HCT116 (cell line): ENCODE data around the gene TEX22. TPM values are rescaled to one million over a fixed set of nuclear protein-coding genes. Genes with fewer than 3 reads are reported as not detected.

Experiments
- ATAC-seq: fragments of 200-7000 bp; cut with Tn5 transposase; 2 replicates; pipeline ENCODE4 v1.9.1; 2020; ENCODE audit warnings: mild to moderate bottlenecking, moderate library complexity
- BruUV-seq: library from RNA; stranded (reverse); fragments of 400-500 nt; replicated peaks from 2 replicates; lab custom pipeline; 2021; lab: Mats Ljungman, UMichigan
- CTCF ChIA-PET: fragments of 300-600 bp; sonication (Branson Sonifier 250); formaldehyde crosslinking; loops from one replicate; lab custom pipeline; 2021; ENCODE audit warnings: antibody characterized with exemption; lab: Charles Lee
- POLR2A ChIA-PET: fragments of 300-600, 350-600 bp; sonication (Branson Sonifier 250); formaldehyde crosslinking; loops from one replicate; lab custom pipeline; 2021; ENCODE audit warnings: antibody characterized with exemption; lab: Charles Lee
- RAD21 ChIA-PET, 2 experiments: fragments of 300-600 bp; sonication (Branson Sonifier 250); formaldehyde crosslinking; loops; one replicate each; lab custom pipeline; 2023; ENCODE audit warnings: low total read pairs in 2 of 2; ENCODE audit not compliant: uncharacterized antibody in 2 of 2, unreplicated experiment in 2 of 2, low non-redundant PET in 1 of 2; lab: Charles Lee
- DNase-seq: peaks from one replicate; pipeline ENCODE4 v3.0.0-alpha.2; 2010; ENCODE audit warnings: low read depth, low spot score
- H2AFZ ChIP-seq: fragments of 200-600 bp; shearing (Covaris generic), sonication (generic); 2 replicates; pipeline ENCODE4 v1.6.1; 2017; ENCODE audit warnings: low read depth, mixed run types, mixed read lengths, antibody characterized with exemption, low read length; ENCODE audit not compliant: poor library complexity, severe bottlenecking
- H3K27ac ChIP-seq: 2 replicates; pipeline ENCODE4 v1.5.1; 2012; ENCODE audit warnings: low read depth, low read length
- H3K27me3 ChIP-seq: fragments of 200-600 bp; sonication (generic); 2 replicates; pipeline ENCODE4 v1.6.1; 2016; ENCODE audit warnings: mixed run types, low read length, mixed read lengths; ENCODE audit not compliant: insufficient read depth
- H3K36me3 ChIP-seq, 2 experiments: fragments of 200-500 bp in 1 of 2; fragments of 200-600 bp in 1 of 2; sonication (Bioruptor generic) in 1 of 2; sonication (generic) in 1 of 2; 2 replicates each; pipeline versions ENCODE4 v1.5.1 to v1.6.1; 2014 to 2016; ENCODE audit warnings: low read length in 2 of 2, inconsistent platforms in 1 of 2, mixed read lengths in 1 of 2, mixed run types in 1 of 2; ENCODE audit not compliant: insufficient read depth in 2 of 2, control insufficient read depth in 1 of 2
- H3K4me1 ChIP-seq, 2 experiments: fragments of 200-600 bp in 1 of 2; sonication (generic) in 1 of 2; 2 replicates each; pipeline versions ENCODE4 v1.5.1 to v1.6.1; 2012 to 2017; ENCODE audit warnings: low read length in 2 of 2, inconsistent platforms in 1 of 2, mild to moderate bottlenecking in 1 of 2, mixed read lengths in 1 of 2, mixed run types in 1 of 2, moderate library complexity in 1 of 2; ENCODE audit not compliant: insufficient read depth in 2 of 2, control insufficient read depth in 1 of 2
- H3K4me2 ChIP-seq: fragments of 200-600 bp; sonication (generic); 2 replicates; pipeline ENCODE4 v1.6.1; 2017; ENCODE audit warnings: mixed run types, low read length, mixed read lengths
- H3K4me3 ChIP-seq, 2 experiments: fragments of 200-600 bp in 1 of 2; sonication (generic) in 1 of 2; replicated peaks in 1 of 2; 2 replicates each; pipeline ENCODE4 v1.5.1; 2011 to 2016; ENCODE audit warnings: low read length in 2 of 2, control low read depth in 1 of 2, low read depth in 1 of 2, mild to moderate bottlenecking in 1 of 2, mixed read lengths in 1 of 2, mixed run types in 1 of 2
- H3K79me2 ChIP-seq: fragments of 200-600 bp; sonication (generic); 2 replicates; pipeline ENCODE4 v1.6.1; 2017; ENCODE audit warnings: mild to moderate bottlenecking, mixed run types, low read length, moderate library complexity, mixed read lengths; ENCODE audit not compliant: insufficient read depth
- H3K9ac ChIP-seq: fragments of 200-600 bp; sonication (generic); 2 replicates; pipeline ENCODE4 v1.6.1; 2016; ENCODE audit warnings: low read length, mixed read lengths
- H3K9me2 ChIP-seq: fragments of 200-600 bp; sonication (generic), shearing (Covaris generic); 2 replicates; pipeline ENCODE4 v1.6.1; 2017; ENCODE audit warnings: mixed run types, mild to moderate bottlenecking, moderate library complexity; ENCODE audit not compliant: insufficient read depth
- H3K9me3 ChIP-seq, 2 experiments: fragments of 200-500 bp in 1 of 2; fragments of 200-600 bp in 1 of 2; sonication (Bioruptor generic) in 1 of 2; sonication (generic) in 1 of 2; 2 replicates each; pipeline ENCODE4 v1.6.1; 2014 to 2017; ENCODE audit warnings: low read length in 2 of 2, mixed read lengths in 2 of 2, inconsistent platforms in 1 of 2, low read depth in 1 of 2, mild to moderate bottlenecking in 1 of 2, mixed run types in 1 of 2, moderate library complexity in 1 of 2; ENCODE audit not compliant: control insufficient read depth in 1 of 2, insufficient read depth in 1 of 2
- H4K20me1 ChIP-seq: fragments of 200-600 bp; sonication (generic), shearing (Covaris generic); 2 replicates; pipeline ENCODE4 v1.6.1; 2017; ENCODE audit warnings: mixed run types, mild to moderate bottlenecking, moderate library complexity; ENCODE audit not compliant: insufficient read depth
- ELF1 ChIP-seq: IDR thresholded peaks from 2 replicates; pipeline ENCODE4 v1.6.1; 2012; ENCODE audit warnings: low read depth, borderline replicate concordance
- MAX ChIP-seq: IDR thresholded peaks from 2 replicates; pipeline ENCODE4 v1.6.1; 2012
- POLR2AphosphoS5 ChIP-seq: IDR thresholded peaks from 2 replicates; pipeline ENCODE4 v1.6.1; 2011; ENCODE audit warnings: mild to moderate bottlenecking, low read depth, low read length, moderate library complexity
- ZBTB33 ChIP-seq: IDR thresholded peaks from 2 replicates; pipeline ENCODE4 v1.6.1; 2011; ENCODE audit warnings: mild to moderate bottlenecking, low read length, moderate library complexity; ENCODE audit not compliant: insufficient replicate concordance; ENCODE audit errors: extremely low read depth
- ZNF274 ChIP-seq: fragments of 200-500 bp; sonication (Bioruptor generic); IDR thresholded peaks from 2 replicates; pipeline ENCODE4 v1.6.1; 2014; ENCODE audit warnings: mild to moderate bottlenecking, low read depth, low read length, inconsistent platforms
- intact Hi-C: fragments of 100-400 bp; cut with micrococcal nuclease; formaldehyde crosslinking; loops from 2 replicates; pipeline ENCODE4 v1.10.0; 2022
- total RNA-seq: library from RNA; stranded (reverse); gene quantifications from one replicate; pipeline ENCODE4 v1.2.1, GENCODE V29; 2021; ENCODE audit not compliant: unreplicated experiment

The TEX22 gene
- total RNA-seq, 1 experiment from 2014 or later: 3.8 TPM

- POLR2A ChIA-PET: no interaction called here
Measured at GRCh38 chr14:105411017-105411941, 12.9 kb downstream of the TEX22 start.

More at GRCh38 chr14:105411017-105411941, 12.9 kb downstream of the TEX22 start:
- intact Hi-C loops: no loop called here
- ChIA-PET RAD21 (interaction anchor here in 1 of 2 experiments (0.6 kb wide), 1 partner anchor 101 kb away, joined by 3 read pairs; no protein-coding TSS in a partner anchor), CTCF (interaction anchor here (0.8 kb wide), 2 partner anchors 69 to 79 kb away, joined by 4 read pairs; no protein-coding TSS in a partner anchor)
- Histone ChIP-seq H3K9ac (peak overlapping the region; percentile 36), H3K27me3 (no peaks in the 10 kb centered on the region), H3K4me1 (peaks cover 16% of the 10 kb centered on the region in 2 experiments), H3K9me3 (no peaks in the 10 kb centered on the region), H4K20me1 (no peaks in the 10 kb centered on the region), H3K36me3 (no peaks in the 10 kb centered on the region), H2AFZ (no peak overlapping the region), H3K9me2 (no peaks in the 10 kb centered on the region), H3K79me2 (no peaks in the 10 kb centered on the region), H3K4me3 (peak overlapping the region; percentile 22 to 44; a peak in 3 of 4 replicates), H3K27ac (peak overlapping the region; percentile 53; the same call in 1 of the 2 replicates), H3K4me2 (peak overlapping the region; percentile 75)
- ATAC-seq: peak; percentile 89
- TF ChIP-seq ELF1 (no peak), MAX (peak; percentile 39), ZBTB33 (no peak), POLR2AphosphoS5 (peak; percentile 71), ZNF274 (no peak)
- no TSS peak for BruUV-seq
- no peak for DNase-seq
